ENCODE data around the gene SDF2. TPM values are rescaled to one million over a fixed set of nuclear protein-coding genes. Genes with fewer than 3 reads are reported as not detected.

SDF2 gene
- total and polyA plus RNA-seq, 10 of the 15 experiments (the other 5 are each of a cell fraction or from before 2014, with no cell fraction given), result 29.8 to 81.0 (median 41.5) TPM

GRCh38 chr17:28641579-28641978 is 20.1 kb downstream of the SDF2 start:
- no peaks in the 10 kb centered on the region for H3K9me3 ChIP-seq (replicated peaks; ENCODE audit: control insufficient read depth, insufficient read depth, low read length)
- ChIA-PET POLR2A (interaction anchor here (5.4 kb wide), 1 partner anchor 65 kb away, joined by 25 read pairs; the partner anchor contains the start of gene ALDOC), SMC1A (ENCODE audit: uncharacterized antibody, unreplicated experiment) (interaction anchor here (1.6 kb wide), 1 partner anchor 11 kb away, joined by 4 read pairs; no protein-coding TSS in a partner anchor), RAD21 (ENCODE audit: unreplicated experiment) (interaction anchor here (1.7 kb wide), 1 partner anchor 34 kb away, joined by 3 read pairs; no protein-coding TSS in a partner anchor), CTCF (interaction anchor here (0.7 to 6.0 kb wide), 3 partner anchors 20 to 53 kb away, joined by 4 to 56 read pairs (median 5); partner anchors contain the start of genes SDF2 and SUPT6H)
- no peak overlapping the region for H3K9ac ChIP-seq (ENCODE audit: control insufficient read depth, insufficient read depth, low read length)
- no peak overlapping the region for H3K27ac ChIP-seq (ENCODE audit: control insufficient read depth, insufficient read depth)
- H2AFZ ChIP-seq (ENCODE audit: control insufficient read depth, low read depth, low read length), result no peak overlapping the region
- in situ Hi-C loops (cut with MboI), result no loop called here
- H3K4me2 ChIP-seq (ENCODE audit: control insufficient read depth, insufficient read depth), result no peak overlapping the region
- H3K36me3 ChIP-seq (ENCODE audit: control insufficient read depth in 2 of 2, insufficient read depth in 2 of 2, low read length in 1 of 2), result peaks cover 27 to 54% of the 10 kb centered on the region in 2 experiments
- no TSS peak for BruUV-seq (replicated peaks)
- H3K4me3 ChIP-seq, result no peak overlapping the region
- H3K4me1 ChIP-seq (ENCODE audit: control insufficient read depth, insufficient read depth, low read length), result peaks cover 9% of the 10 kb centered on the region
- WGBS (ENCODE audit: insufficient coverage, insufficient replicate concordance, low lambda C conversion rate, missing lambda C conversion rate), result 96% methylated on average over 2 of the region's 2 CpGs
- TF ChIP-seq ASH2L (IDR thresholded peaks at IDR 0.05; ENCODE audit: borderline replicate concordance, low read depth), result no peak
- intact Hi-C loops (cut with micrococcal nuclease; ENCODE audit: unreplicated experiment), result no loop called here
- H4K20me1 ChIP-seq (ENCODE audit: control insufficient read depth, insufficient read depth), result no peaks in the 10 kb centered on the region; the same call in 1 of the 2 replicates
- FAIRE-seq (no peak), ATAC-seq (no peak), DNase-seq (ENCODE audit: low read depth, low spot score) (no peak)
- no peaks in the 10 kb centered on the region for H3K27me3 ChIP-seq (replicated peaks in 1 of 2; ENCODE audit: control insufficient read depth in 2 of 2, insufficient read depth in 2 of 2, low read length in 1 of 2)
- H3K79me2 ChIP-seq (ENCODE audit: control insufficient read depth, insufficient read depth, low read length), result peaks cover 33% of the 10 kb centered on the region

- Histone ChIP-seq H3K4me3 (no peak overlapping the region), H3K4me1 (ENCODE audit: control insufficient read depth, insufficient read depth, low read length) (no peaks in the 10 kb centered on the region; the same call in 1 of the 2 replicates), H2AFZ (ENCODE audit: control insufficient read depth, low read depth, low read length) (no peak overlapping the region), H3K27ac (ENCODE audit: control insufficient read depth, insufficient read depth) (no peak overlapping the region), H3K27me3 (replicated peaks in 1 of 2; ENCODE audit: control insufficient read depth in 2 of 2, insufficient read depth in 2 of 2, low read length in 1 of 2) (no peaks in the 10 kb centered on the region), H3K36me3 (ENCODE audit: control insufficient read depth in 2 of 2, insufficient read depth in 2 of 2, low read length in 1 of 2) (peaks cover 47 to 76% of the 10 kb centered on the region in 2 experiments), H3K79me2 (ENCODE audit: control insufficient read depth, insufficient read depth, low read length) (peaks cover 9% of the 10 kb centered on the region), H3K9ac (ENCODE audit: control insufficient read depth, insufficient read depth, low read length) (no peak overlapping the region), H3K4me2 (ENCODE audit: control insufficient read depth, insufficient read depth) (no peak overlapping the region), H3K9me3 (replicated peaks; ENCODE audit: control insufficient read depth, insufficient read depth, low read length) (no peaks in the 10 kb centered on the region), H4K20me1 (ENCODE audit: control insufficient read depth, insufficient read depth) (peaks cover 14% of the 10 kb centered on the region; the same call in 1 of the 2 replicates)
- no TSS peak for BruUV-seq (replicated peaks)
- TF ChIP-seq TAF1 (IDR thresholded peaks at IDR 0.05; ENCODE audit: borderline replicate concordance, low read depth, low read length) (no peak), FOXK2 (IDR thresholded peaks at IDR 0.05) (no peak), BACH1 (IDR thresholded peaks at IDR 0.05; ENCODE audit: borderline replicate concordance) (no peak), EGR1 (IDR thresholded peaks at IDR 0.05; ENCODE audit: borderline replicate concordance in 1 of 2, low read depth in 2 of 2, low read length in 2 of 2) (no peak), RCOR1 (conservative IDR thresholded peaks at IDR 0.05; ENCODE audit: low read depth, low read length) (no peak), POLR2AphosphoS5 (IDR thresholded peaks at IDR 0.05; ENCODE audit: low read length) (no peak)
- TF ChIP-seq, protein P1, sequence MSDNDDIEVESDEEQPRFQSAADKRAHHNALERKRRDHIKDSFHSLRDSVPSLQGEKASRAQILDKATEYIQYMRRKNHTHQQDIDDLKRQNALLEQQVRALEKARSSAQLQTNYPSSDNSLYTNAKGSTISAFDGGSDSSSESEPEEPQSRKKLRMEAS (IDR thresholded peaks at IDR 0.05; ENCODE audit: low read depth, low read length), result no peak
- intact Hi-C loops (cut with micrococcal nuclease; ENCODE audit: unreplicated experiment), result no loop called here
- POLR2A ChIA-PET, result interaction anchor here (1.7 kb wide), 1 partner anchor 8 kb away, joined by 6 read pairs; no protein-coding TSS in a partner anchor
- RAD21 ChIA-PET (ENCODE audit: unreplicated experiment), result no interaction called here
- CTCF ChIA-PET, result interaction anchor here (1.1 kb wide), 1 partner anchor 8 kb away, joined by 6 read pairs; no protein-coding TSS in a partner anchor
- DNase-seq (ENCODE audit: low read depth, low spot score) (no peak), ATAC-seq (no peak), FAIRE-seq (no peak)
- in situ Hi-C loops (cut with MboI), result no loop called here
- 95% methylated on average over 1 of the region's 1 CpG for WGBS (ENCODE audit: insufficient coverage, insufficient replicate concordance, low lambda C conversion rate, missing lambda C conversion rate)
- SMC1A ChIA-PET (ENCODE audit: uncharacterized antibody, unreplicated experiment), result interaction anchor here (1.0 kb wide), 1 partner anchor 11 kb away, joined by 3 read pairs; no protein-coding TSS in a partner anchor
Observed at GRCh38 chr17:28635506-28635905, 26.2 kb downstream of the SDF2 start.

Data from GM12878 (cell line).